ENCODE measurements around the gene ENO2. TPM values are rescaled to one million over a fixed set of nuclear protein-coding genes. Genes with fewer than 3 reads are reported as not detected.

Gene ENO2
- total RNA-seq, 1 donor from 2014 or later: 9.0 TPM

GRCh38 chr12:6912164-6912935 lies 2.0 kb upstream of the ENO2 start:
- no peak for DNase-seq

GRCh38 chr12:6914947-6915788 lies 788 bp downstream of the ENO2 start:
- no peak for DNase-seq

GRCh38 chr12:6915789-6916285 lies 1.5 kb downstream of the ENO2 start:
- DNase-seq: no peak

- DNase-seq: no peak
Measured at GRCh38 chr12:6916426-6917200, 2.2 kb downstream of the ENO2 start.

GRCh38 chr12:6917491-6918231 lies 3.3 kb downstream of the ENO2 start:
- DNase-seq: no peak

- DNase-seq: no peak
Measured at GRCh38 chr12:6919588-6919987, 5.2 kb downstream of the ENO2 start.

- no peak for DNase-seq
Measured at GRCh38 chr12:6921539-6921938, 7.2 kb downstream of the ENO2 start.

- DNase-seq: no peak
Measured at GRCh38 chr12:6921996-6922946, 7.9 kb downstream of the ENO2 start.

- DNase-seq: no peak
Measured at GRCh38 chr12:6923003-6923732, 8.8 kb downstream of the ENO2 start.

- no peak for DNase-seq
Measured at GRCh38 chr12:6923851-6924250, 9.5 kb downstream of the ENO2 start.

- DNase-seq: peak; percentile 69
Measured at GRCh38 chr12:6925239-6925539, 10.8 kb downstream of the ENO2 start.

GRCh38 chr12:6925540-6926279 lies 11.3 kb downstream of the ENO2 start:
- peak; percentile 76 for DNase-seq

GRCh38 chr12:6927379-6928021 lies 13.1 kb downstream of the ENO2 start, which contains the start of gene ATN1:
TSS of gene ATN1 (plus strand) at chr12:6927959. CDS start at chr12:6934002, 6,043 bp downstream.
- peak; percentile 74 for DNase-seq

GRCh38 chr12:6928022-6928702 lies 13.8 kb downstream of the ENO2 start:
- no peak for DNase-seq

- DNase-seq: no peak
Measured at GRCh38 chr12:6928703-6929407, 14.5 kb downstream of the ENO2 start.

- no peak for DNase-seq
Measured at GRCh38 chr12:6929466-6930452, 15.4 kb downstream of the ENO2 start.
